ENCODE results near the gene PLCL1.

The PLCL1 gene

DNA sequence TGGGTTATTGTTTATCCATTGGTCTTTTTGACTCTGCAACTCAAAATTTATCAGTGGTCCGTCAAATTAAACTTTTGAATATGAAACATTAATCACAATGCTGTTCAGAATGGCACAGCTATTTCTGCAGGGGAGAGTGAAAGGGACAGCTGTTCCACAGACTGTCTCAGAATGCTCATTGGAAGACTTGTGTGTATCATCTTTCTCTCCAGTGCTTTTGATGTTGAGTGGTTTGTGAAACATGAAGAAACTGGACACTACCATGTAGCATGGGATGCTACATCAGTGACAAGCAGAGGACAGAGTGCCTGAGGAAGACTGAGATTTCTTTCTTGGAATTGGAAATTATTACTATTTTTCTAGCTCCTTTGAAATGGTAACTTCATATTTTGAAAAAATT, 115.7 kb downstream of the PLCL1 start:
- Histone ChIP-seq H3K4me3 (ENCODE audit: low read length) (no peak overlapping the region), H3K4me1 (ENCODE audit: control insufficient read depth, low read depth, low read length) (no peaks in the 10 kb centered on the region), H3K27me3 (ENCODE audit: control insufficient read depth, insufficient read depth, low read length) (no peaks in the 10 kb centered on the region), H3K9ac (ENCODE audit: low read length) (no peak overlapping the region), H3K27ac (ENCODE audit: low read length) (no peak overlapping the region), H3K36me3 (ENCODE audit: control insufficient read depth, low read depth, low read length) (no peaks in the 10 kb centered on the region), H3K9me3 (ENCODE audit: control insufficient read depth, low read depth, low read length) (no peaks in the 10 kb centered on the region)

GRCh38 chr2:197920592-197921201, 116.3 kb downstream of the PLCL1 start:
- Histone ChIP-seq H3K9ac (ENCODE audit: low read length) (no peak overlapping the region), H3K27me3 (ENCODE audit: control insufficient read depth, insufficient read depth, low read length) (no peaks in the 10 kb centered on the region), H3K4me3 (ENCODE audit: low read length) (no peak overlapping the region), H3K9me3 (ENCODE audit: control insufficient read depth, low read depth, low read length) (no peaks in the 10 kb centered on the region), H3K4me1 (ENCODE audit: control insufficient read depth, low read depth, low read length) (no peaks in the 10 kb centered on the region), H3K36me3 (ENCODE audit: control insufficient read depth, low read depth, low read length) (no peaks in the 10 kb centered on the region), H3K27ac (ENCODE audit: low read length) (no peak overlapping the region)

- Histone ChIP-seq H3K4me1 (ENCODE audit: control insufficient read depth, low read depth, low read length) (no peaks in the 10 kb centered on the region), H3K4me3 (ENCODE audit: low read length) (no peak overlapping the region), H3K27me3 (ENCODE audit: control insufficient read depth, insufficient read depth, low read length) (no peaks in the 10 kb centered on the region), H3K9me3 (ENCODE audit: control insufficient read depth, low read depth, low read length) (no peaks in the 10 kb centered on the region), H3K36me3 (ENCODE audit: control insufficient read depth, low read depth, low read length) (no peaks in the 10 kb centered on the region), H3K27ac (ENCODE audit: low read length) (no peak overlapping the region), H3K9ac (ENCODE audit: low read length) (no peak overlapping the region)
Observed at GRCh38 chr2:197924483-197924882, 120.1 kb downstream of the PLCL1 start.

DNA sequence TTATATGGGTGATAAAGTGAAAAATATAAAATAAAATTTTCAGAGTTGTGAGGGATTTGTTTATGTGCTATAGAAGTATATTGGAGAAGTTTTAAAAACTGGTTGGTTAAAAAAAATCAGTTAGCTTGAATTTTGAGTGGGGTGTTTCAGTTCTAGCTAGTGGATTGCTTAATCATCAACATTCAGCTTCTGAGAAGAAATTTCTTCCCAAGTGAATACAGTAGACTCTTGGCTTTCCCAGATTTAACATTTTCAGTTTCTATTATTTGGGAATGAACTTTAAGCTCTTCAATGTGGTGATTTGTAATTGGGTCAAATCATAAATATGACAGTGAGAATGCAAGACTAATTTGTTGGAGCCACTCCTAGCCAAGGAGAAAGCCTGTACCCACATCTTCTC, 120.8 kb downstream of the PLCL1 start:
- no peak overlapping the region for H3K4me3 ChIP-seq (ENCODE audit: low read length)
- no peaks in the 10 kb centered on the region for H3K9me3 ChIP-seq (ENCODE audit: control insufficient read depth, low read depth, low read length)
- no peaks in the 10 kb centered on the region for H3K27me3 ChIP-seq (ENCODE audit: control insufficient read depth, insufficient read depth, low read length)
- H3K27ac ChIP-seq (ENCODE audit: low read length) = no peak overlapping the region
- H3K36me3 ChIP-seq (ENCODE audit: control insufficient read depth, low read depth, low read length) = no peaks in the 10 kb centered on the region
- no peak overlapping the region for H3K9ac ChIP-seq (ENCODE audit: low read length)
- H3K4me1 ChIP-seq (ENCODE audit: control insufficient read depth, low read depth, low read length) = no peaks in the 10 kb centered on the region

- Histone ChIP-seq H3K36me3 (ENCODE audit: control insufficient read depth, low read depth, low read length) (no peaks in the 10 kb centered on the region), H3K27me3 (ENCODE audit: control insufficient read depth, insufficient read depth, low read length) (no peaks in the 10 kb centered on the region), H3K27ac (ENCODE audit: low read length) (no peak overlapping the region), H3K4me1 (ENCODE audit: control insufficient read depth, low read depth, low read length) (no peaks in the 10 kb centered on the region), H3K9me3 (ENCODE audit: control insufficient read depth, low read depth, low read length) (no peaks in the 10 kb centered on the region), H3K4me3 (ENCODE audit: low read length) (no peak overlapping the region), H3K9ac (ENCODE audit: low read length) (no peak overlapping the region)
Observed at GRCh38 chr2:197925976-197926375, 121.6 kb downstream of the PLCL1 start.

DNA sequence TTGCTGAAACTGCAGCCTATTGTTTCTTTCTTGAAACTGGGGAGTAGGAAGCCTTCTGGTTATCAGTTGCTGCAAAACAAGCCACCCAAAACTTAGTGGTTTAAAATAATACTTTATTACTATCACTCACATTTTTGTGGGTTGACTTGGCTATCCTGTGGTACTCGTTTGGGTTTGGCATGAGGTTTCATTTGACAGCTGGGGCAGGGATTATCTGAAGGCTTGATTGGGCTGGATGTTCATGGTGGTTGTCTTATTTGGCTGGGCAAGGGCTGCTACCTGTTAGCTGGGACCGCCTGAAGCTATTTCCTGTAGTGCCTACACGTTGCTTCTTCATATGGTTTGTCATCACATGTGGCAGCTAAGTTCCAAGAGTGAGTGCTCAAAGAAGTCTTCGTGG, 122.3 kb downstream of the PLCL1 start:
- no peaks in the 10 kb centered on the region for H3K36me3 ChIP-seq (ENCODE audit: control insufficient read depth, low read depth, low read length)
- no peaks in the 10 kb centered on the region for H3K9me3 ChIP-seq (ENCODE audit: control insufficient read depth, low read depth, low read length)
- H3K4me3 ChIP-seq (ENCODE audit: low read length) = no peak overlapping the region
- no peaks in the 10 kb centered on the region for H3K27me3 ChIP-seq (ENCODE audit: control insufficient read depth, insufficient read depth, low read length)
- no peaks in the 10 kb centered on the region for H3K4me1 ChIP-seq (ENCODE audit: control insufficient read depth, low read depth, low read length)
- no peak overlapping the region for H3K9ac ChIP-seq (ENCODE audit: low read length)
- no peak overlapping the region for H3K27ac ChIP-seq (ENCODE audit: low read length)

DNA sequence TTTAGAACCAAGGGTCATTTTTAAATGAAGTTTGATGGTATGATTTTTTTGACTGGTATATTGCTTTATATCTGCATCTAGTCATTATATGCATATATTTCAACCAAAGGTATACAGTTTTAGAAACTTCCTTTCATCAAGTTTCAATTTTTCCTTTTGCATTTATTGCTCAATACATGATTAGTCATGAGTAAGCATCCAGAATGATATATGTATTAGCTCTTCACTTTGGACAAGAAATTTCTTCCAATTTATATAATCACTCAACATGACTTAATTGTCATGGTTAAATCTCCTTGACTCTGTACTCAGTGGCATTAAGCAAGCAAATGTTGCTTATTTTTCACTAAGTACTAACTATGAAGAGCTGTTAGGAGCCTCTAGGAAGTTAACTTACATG, 123.6 kb downstream of the PLCL1 start:
- H3K27ac ChIP-seq (ENCODE audit: low read length) = no peak overlapping the region
- no peak overlapping the region for H3K9ac ChIP-seq (ENCODE audit: low read length)
- no peak overlapping the region for H3K4me3 ChIP-seq (ENCODE audit: low read length)
- H3K27me3 ChIP-seq (ENCODE audit: control insufficient read depth, insufficient read depth, low read length) = no peaks in the 10 kb centered on the region
- H3K9me3 ChIP-seq (ENCODE audit: control insufficient read depth, low read depth, low read length) = no peaks in the 10 kb centered on the region
- no peaks in the 10 kb centered on the region for H3K36me3 ChIP-seq (ENCODE audit: control insufficient read depth, low read depth, low read length)
- H3K4me1 ChIP-seq (ENCODE audit: control insufficient read depth, low read depth, low read length) = no peaks in the 10 kb centered on the region

DNA sequence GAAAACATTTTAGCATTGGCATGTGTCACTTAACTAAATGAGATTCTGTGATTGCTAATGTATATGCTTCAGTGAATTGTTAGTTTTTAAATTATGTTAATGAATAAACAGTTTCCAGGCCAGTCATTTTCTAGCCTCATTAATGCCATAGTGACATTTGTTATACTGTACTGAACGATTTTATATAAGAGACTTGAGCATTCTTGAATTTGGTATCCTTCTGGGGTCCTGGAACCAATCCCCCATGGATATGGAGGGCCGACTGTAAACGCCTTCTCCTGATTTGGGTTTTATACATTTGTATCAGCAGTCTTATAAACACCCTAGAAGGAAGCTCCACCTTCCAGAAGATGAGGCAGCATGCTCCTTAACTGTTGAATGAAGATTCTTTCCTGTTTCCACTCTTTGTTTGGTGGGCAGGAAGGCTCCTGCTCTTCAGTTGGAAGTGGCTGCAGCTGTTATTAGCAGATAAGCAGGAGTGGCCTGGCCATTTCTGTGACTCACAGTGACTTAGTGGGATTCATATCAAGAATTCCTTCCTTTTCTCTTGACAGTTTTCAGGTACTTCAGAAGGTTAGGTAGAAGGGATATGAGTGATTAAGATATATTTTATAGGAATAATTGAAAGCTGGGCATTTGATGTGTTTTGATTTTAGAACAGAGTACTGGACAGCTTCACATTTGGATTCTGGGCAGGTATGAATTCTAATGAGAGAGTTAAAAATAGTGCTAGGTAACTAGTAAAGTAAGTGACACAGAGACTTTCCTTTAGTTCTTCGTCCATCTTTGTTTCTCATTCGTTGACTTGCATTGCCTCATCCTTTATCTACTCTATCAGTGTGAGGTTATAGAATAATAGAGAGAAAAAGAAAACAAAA, 124.9 kb downstream of the PLCL1 start:
- no peak overlapping the region for H3K4me3 ChIP-seq (ENCODE audit: low read length)
- no peaks in the 10 kb centered on the region for H3K36me3 ChIP-seq (ENCODE audit: control insufficient read depth, low read depth, low read length)
- H3K27ac ChIP-seq (ENCODE audit: low read length) = no peak overlapping the region
- no peaks in the 10 kb centered on the region for H3K27me3 ChIP-seq (ENCODE audit: control insufficient read depth, insufficient read depth, low read length)
- H3K9ac ChIP-seq (ENCODE audit: low read length) = no peak overlapping the region
- H3K9me3 ChIP-seq (ENCODE audit: control insufficient read depth, low read depth, low read length) = no peaks in the 10 kb centered on the region
- H3K4me1 ChIP-seq (ENCODE audit: control insufficient read depth, low read depth, low read length) = no peaks in the 10 kb centered on the region

- Histone ChIP-seq H3K27ac (ENCODE audit: low read length) (no peak overlapping the region), H3K27me3 (ENCODE audit: control insufficient read depth, insufficient read depth, low read length) (no peaks in the 10 kb centered on the region), H3K9me3 (ENCODE audit: control insufficient read depth, low read depth, low read length) (no peaks in the 10 kb centered on the region), H3K4me1 (ENCODE audit: control insufficient read depth, low read depth, low read length) (no peaks in the 10 kb centered on the region), H3K9ac (ENCODE audit: low read length) (no peak overlapping the region), H3K36me3 (ENCODE audit: control insufficient read depth, low read depth, low read length) (no peaks in the 10 kb centered on the region), H3K4me3 (ENCODE audit: low read length) (no peak overlapping the region)
Observed at GRCh38 chr2:197929886-197930227, 125.5 kb downstream of the PLCL1 start.

DNA sequence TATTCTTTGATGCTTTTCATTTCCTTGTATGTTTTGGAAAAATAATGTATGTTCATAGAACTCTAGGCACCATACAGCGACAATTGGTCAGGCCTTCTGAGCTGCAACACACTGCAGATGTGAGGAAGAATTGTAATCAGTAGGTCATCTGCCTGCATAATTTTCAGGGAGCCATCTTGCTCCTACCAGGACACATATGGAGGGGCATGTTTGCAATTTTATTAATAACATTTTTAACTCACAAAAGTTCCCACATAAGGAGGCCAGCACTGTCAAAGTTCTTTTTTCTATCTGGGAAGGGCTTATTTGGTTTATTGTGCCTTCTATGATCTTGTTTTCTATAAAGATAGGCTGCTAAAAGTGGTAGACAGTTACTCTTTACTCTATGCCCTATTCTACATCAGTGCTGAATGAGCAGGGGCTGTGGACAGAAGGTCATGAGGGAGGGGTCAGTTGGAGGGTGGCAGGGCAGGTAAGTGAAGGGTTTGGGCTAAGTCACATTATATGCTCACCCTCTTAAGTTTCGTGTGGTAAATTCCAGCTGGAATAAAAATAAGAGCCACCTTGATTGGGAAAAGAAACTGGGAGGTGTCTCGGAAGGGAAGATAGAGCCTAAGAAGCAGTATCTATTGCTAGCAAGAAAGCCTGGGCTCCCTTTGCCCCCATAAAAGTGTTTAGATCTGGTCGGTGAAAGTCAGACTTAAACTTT, 126.3 kb downstream of the PLCL1 start:
- Histone ChIP-seq H3K27ac (ENCODE audit: low read length) (no peak overlapping the region), H3K27me3 (ENCODE audit: control insufficient read depth, insufficient read depth, low read length) (no peaks in the 10 kb centered on the region), H3K36me3 (ENCODE audit: control insufficient read depth, low read depth, low read length) (no peaks in the 10 kb centered on the region), H3K4me3 (ENCODE audit: low read length) (no peak overlapping the region), H3K9me3 (ENCODE audit: control insufficient read depth, low read depth, low read length) (no peaks in the 10 kb centered on the region), H3K4me1 (ENCODE audit: control insufficient read depth, low read depth, low read length) (no peaks in the 10 kb centered on the region), H3K9ac (ENCODE audit: low read length) (no peak overlapping the region)

- H3K4me3 ChIP-seq (ENCODE audit: low read length) = no peak overlapping the region
- no peak overlapping the region for H3K27ac ChIP-seq (ENCODE audit: low read length)
- no peaks in the 10 kb centered on the region for H3K4me1 ChIP-seq (ENCODE audit: control insufficient read depth, low read depth, low read length)
- H3K9me3 ChIP-seq (ENCODE audit: control insufficient read depth, low read depth, low read length) = no peaks in the 10 kb centered on the region
- no peak overlapping the region for H3K9ac ChIP-seq (ENCODE audit: low read length)
- no peaks in the 10 kb centered on the region for H3K36me3 ChIP-seq (ENCODE audit: control insufficient read depth, low read depth, low read length)
- no peaks in the 10 kb centered on the region for H3K27me3 ChIP-seq (ENCODE audit: control insufficient read depth, insufficient read depth, low read length)
Observed at GRCh38 chr2:197931661-197932312, 127.4 kb downstream of the PLCL1 start.

All from iPS-18a (cell line).